HG03521 (cell line): Measurements from ENCODE around the gene NAALADL2.
"Not testable (repeated sequence)": the region's sequence is repeated elsewhere in the genome, so short reads cannot be mapped to it uniquely, and the experiment has no call there.

Experiments used
- ATAC-seq: cut with Tn5 transposase; IDR thresholded peaks from one replicate; pipeline ENCODE4 v1.9.1; 2021; ENCODE audit warnings: mild to moderate bottlenecking, moderate library complexity; ENCODE audit not compliant: unreplicated experiment

The NAALADL2 gene

DNA sequence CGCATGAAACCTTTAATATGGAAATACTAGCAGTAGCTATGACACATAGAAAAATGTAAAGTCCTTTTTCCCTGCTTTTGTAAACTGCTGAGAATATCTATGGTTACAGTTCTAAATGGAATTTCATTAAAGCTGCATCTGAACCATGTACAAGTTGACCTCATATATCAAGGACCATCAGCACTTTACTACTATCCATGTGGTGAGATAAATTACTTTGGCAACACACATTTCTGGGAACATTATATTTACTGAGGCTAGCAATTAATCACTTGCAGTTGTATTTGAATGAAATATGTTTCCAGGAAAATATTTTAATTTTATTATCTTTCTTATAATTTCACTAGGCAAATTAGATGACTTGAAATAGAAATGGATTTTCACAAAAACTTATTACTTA, 545.5 kb downstream of the NAALADL2 start:
- ATAC-seq = no peak

DNA sequence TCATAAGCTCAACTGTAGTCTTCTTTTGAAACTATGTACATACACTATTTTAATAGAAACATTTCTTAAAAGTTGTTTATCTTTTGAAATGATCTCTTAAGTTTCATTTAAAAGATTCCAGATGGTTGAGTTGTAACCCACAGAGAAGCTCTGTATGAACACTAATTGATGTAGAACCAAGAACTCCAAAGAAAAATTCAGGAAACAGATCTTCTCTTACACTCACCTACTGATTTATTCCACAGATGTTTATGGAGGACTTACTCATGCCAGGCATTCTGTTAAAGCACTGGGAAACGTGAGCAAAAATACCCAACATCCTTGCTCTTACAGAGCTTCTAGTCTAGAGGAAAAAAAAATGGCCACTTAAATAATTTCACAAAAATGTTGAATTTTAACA, 551.1 kb downstream of the NAALADL2 start:
- no peak for ATAC-seq

DNA sequence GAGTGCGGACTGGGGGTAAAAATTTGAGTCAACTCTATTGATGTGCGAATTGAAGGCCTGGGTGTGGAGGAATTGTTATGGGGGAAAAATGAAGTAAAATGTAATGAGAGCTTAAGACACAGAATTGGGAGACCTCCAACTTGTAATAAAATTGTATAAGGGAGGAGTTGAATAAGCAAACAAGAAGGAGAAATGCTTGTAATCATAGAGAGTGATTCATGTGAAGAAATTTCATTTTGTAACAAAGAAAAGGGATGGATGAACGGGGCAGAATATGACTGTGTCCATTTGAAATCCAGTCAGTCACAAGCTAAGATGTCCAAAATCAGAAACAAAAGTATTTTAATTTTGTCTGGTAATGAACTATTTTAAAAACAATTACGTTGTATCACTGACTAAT, 552.3 kb downstream of the NAALADL2 start:
- no peak for ATAC-seq

DNA sequence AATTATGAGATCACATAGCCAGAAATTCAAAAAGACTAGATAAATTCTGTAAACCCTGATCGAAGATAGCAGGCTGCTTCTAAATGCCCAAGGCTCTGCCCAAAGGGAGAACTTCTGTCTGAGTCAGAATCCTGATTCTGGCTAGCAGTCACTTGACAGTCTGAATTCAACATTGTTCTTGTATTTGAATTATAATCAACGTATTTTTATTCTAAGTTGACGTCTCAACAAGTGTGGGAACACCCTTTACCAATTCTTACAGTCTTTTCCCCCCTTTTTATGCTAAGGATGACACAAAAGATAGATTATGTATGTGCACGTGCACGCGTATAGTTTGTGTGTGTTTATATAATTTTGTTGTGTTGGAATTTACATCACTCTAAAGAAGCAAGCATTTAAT, 552.8 kb downstream of the NAALADL2 start:
- ATAC-seq = no peak

DNA sequence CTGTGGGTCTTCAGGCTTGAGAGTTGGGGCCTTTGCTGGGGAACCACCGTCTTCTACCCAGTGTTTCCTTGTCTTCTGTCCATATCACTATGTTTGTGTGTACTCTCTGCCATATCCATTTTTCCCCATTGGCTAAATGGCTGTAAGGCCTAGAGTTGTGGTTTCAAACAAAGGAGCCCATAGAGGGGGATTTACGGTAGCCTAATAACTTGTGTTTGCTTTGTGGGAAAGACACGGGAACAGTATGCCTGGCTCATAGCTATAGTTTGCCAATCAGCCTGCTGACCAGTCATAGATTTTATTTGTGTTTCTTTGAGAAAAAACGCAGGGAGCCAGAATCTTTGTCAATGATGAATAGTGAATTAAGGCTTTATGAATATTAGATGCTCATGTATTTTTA, 554.8 kb downstream of the NAALADL2 start:
- no peak for ATAC-seq

DNA sequence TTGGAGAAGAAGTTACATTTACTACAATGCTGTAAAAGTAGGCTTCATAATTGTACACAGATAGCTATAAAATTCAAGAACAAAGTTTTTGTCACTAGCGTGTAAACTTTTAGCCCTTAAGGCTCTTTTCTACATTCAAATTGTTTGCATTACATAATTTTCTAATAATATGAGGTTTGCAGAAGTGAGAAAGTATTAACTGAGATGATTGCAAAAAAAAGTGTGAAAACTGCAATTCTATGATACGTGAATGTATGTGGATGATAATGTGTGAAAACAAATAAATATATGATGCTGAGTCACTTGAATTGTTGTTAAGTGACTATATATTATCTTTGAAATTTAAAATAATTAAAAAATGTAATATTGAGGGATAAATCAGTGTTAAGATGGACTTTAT, 557.5 kb downstream of the NAALADL2 start:
- no peak for ATAC-seq

DNA sequence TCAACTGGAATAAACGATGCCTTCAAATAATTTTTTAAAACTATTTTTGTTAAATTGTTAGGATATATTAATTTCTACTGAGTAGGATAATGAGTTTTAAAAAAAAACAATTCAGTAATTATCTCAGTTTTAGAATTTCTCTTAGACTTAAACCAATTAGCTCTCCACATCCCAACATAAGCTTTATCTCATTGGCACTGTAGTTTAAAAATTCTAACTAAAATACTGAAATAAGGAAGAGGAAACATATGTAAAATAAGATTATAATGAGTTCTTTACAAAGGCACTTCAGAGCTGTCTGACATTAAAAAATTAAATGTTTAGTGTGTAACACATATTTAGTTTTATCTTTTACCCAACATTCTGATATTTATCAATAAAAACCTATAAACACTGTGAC, 558.3 kb downstream of the NAALADL2 start:
- ATAC-seq = no peak

DNA sequence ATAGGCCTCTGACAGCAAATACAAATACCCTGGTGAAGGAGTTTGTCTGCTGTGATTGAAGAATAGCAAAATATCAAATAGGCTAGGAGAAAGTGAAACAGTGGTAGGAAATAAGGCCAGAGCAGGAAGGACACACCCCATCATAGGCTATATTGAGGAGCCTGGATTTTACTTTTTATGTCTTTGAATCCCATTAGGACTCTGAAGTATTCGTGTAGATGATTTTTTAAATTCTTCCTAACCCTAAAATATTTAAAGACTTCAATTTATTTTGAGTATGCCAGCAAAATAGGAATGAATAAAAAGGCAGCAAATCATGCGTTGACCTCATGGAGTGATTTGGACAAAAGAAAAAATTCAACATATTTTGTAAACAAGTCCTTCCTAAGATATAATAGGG, 562.8 kb downstream of the NAALADL2 start:
- no peak for ATAC-seq

DNA sequence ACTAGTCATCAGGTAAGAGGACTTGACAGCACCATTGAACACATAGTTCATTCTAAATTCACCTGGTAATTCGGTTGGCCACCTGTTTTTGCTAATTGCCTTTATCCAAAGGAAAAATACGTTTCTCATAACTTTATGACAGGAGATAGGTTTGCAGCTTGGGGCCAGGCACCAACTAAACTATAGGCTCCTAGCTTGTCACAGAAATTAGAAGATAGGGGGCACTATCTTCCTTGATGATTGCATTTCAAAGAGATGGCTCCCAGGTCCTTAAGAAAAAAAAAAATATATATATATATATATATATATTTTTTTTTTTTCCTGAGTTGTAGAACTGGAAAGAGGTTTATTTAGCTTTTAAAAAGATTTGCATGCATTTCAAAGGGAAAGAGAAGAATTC, 563.6 kb downstream of the NAALADL2 start:
- no peak for ATAC-seq

DNA sequence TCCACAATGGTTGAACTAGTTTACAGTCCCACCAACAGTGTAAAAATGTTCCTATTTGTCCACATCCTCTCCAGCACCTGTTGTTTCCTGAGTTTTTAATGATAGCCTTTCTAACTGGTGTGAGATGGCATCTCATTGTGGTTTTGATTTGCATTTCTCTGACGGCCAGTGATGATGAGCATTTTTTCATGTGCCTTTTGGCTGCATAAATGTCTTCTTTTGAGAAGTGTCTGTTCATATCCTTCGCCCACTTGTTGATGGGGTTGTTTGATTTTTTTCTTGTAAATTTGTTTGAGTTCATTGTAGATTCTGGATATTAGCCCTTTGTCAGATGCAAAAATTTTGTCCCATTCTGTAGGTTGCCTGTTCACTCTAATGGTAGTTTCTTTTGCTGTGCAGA, 564.7 kb downstream of the NAALADL2 start:
- not testable (repeated sequence) for ATAC-seq

DNA sequence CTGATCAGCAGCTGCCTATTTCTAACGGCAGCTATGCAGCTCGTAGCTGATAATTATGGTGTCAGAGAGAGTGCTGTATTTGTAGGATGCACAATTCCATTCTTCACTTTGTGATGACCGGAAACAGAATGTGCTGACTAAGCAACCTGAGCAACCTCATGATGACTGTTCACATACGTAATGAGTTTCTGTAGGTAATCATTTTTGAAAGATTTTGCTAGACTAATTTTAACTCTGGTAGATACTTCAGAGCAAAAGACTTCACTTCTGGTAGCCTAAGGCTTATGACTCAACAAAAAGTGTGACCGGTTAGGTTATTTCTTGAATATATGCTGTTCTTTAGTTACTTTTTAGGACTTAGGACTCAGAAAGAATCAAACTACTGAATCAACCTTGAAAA, 567.7 kb downstream of the NAALADL2 start:
- ATAC-seq = no peak

DNA sequence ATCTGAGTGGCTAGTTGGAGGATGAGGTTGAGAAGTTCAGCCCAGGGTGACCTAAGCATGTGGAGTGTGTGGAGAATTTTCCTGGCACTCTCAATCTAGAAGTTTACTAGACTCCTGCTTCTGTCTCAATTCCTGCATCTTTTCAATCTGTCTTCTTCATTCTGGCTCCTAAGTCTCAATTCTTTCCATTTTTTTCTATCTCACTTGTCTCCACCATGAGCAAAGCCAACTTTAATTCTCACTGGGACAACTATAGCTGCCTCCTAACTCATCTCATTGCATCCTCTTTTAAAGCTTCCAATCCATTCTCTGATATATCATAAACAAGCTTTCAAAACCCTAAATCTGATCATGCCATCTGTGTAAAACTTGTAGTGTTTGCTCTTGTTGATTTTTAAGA, 569.3 kb downstream of the NAALADL2 start:
- no peak for ATAC-seq

DNA sequence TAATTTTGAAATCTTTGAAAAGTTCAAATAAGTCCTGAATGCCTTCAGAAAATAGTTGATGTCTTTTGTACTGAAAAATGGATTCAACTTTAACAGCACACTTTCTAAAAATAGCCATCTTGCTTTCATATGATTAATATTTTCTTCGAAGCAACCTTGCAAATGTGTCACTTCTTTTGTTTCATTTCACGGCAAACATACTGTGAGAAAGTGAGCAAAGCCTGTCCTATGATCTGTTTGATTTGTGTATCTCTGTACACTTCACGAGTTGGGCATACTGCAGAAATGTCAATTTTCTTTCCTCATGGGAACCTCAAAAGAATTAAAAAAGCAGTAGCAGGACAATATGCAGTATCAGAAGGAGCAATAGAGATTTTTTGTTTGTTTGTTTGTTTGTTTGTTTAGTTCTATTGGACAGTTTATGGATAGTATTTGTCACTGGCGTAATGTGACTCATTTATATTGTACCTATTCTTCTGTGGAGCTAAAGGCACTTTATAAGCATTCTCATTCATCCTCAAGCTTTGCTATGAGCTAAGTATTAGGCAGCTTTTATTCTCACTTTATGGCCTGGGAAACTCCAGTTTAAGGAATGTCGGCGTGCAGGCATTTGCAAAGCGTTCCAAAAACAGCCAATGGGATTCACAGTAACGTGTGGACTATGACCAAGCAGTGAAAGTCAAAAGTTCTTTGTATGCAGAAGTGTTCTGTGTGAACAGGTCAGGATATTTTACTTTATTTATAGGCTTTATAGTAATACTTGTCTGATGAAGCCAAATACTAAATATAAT, 572.0 kb downstream of the NAALADL2 start:
- no peak for ATAC-seq

DNA sequence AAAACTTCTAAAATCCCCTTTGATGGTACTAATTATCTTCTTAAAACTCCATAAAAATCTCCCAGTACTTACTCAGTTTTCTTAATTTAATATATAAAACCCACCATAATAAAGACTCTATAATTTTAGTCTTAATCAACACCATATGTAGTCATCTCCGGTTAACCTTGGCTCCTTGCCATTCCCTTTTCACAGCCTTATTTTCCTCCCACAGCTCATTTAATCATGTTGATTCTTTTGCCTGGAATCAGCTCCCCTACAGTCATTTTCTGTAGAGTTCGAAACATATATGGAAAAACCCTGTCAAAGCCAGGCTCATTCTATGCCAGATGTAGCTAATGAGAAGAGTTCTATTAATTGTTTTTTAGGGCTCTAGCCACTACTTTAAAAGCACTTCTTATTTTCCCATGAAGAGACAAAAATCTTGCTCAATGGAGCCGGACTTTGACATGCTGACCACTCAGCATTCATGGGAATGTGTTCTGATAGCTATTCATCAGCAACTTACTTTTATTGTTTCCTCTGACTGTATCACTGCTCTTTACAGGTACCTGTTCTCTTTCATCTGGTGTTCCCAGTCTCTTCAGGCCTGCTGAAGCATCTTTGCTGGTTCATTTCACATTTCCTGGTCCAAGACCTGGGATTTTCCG, 573.4 kb downstream of the NAALADL2 start:
- no peak for ATAC-seq

DNA sequence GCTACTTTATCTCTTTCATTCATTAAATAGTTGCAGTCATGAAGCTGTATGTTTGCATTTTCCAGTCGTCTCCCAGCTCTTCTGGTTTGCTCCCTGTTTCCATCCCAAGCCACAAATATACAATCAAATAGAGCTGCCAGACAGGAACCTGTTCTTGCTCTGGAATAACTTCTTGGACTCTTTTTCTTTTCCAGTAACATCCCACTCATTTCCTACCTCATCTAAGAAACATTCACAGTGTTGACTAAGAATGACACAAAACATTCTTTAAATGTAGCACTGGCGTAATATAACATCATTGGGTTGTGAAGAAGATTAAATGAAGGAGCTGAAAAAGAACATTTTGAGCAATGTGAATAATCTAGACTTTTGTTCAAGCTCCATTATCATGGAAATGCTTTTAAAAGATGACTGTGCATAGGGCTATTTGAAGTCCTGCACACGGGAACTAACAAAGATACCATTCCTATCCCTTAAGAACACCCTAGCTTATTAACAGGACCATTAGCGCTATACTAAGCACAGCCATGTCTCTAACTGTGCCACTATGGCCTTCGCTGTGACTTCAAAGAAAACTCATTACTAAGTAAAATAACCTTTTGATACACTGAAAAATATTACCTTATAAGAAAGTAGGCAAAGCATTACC, 574.0 kb downstream of the NAALADL2 start:
- no peak for ATAC-seq

DNA sequence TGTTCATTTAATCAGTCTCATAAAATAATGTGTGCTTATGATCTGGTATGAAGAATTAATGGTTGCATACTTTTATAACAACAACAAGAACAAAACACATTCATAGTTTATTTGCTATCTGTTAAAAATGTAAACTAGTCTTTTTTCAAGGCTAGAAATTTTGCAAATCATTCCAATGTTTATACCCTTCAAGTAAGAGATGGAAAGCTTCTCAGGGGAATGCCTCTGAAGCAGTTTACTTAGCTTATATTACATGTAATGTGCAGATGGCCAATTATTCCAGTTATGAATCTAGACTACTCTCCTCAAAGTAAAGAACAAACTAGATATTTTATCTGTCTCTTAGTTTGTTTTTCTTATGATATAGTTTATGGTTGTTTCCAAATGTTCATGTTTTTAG, 575.4 kb downstream of the NAALADL2 start:
- ATAC-seq = no peak

DNA sequence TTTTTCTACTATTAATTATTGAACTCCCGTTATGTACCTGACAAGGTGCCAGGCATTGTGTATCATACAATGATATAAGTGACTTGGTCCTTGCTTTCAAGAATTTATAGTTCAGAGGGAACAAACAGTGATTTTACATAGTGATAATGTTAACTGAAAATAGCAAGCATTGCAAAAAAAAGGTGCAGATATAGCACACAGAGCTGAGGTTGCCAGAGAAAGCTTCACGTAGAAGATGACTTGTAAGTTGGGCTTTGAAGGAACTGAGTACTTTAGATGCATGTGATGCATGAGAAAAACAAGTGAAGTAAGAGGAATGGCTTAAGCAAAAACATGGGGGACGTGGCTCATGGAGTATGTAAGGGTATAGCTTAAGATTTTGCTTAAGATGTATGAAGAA, 584.5 kb downstream of the NAALADL2 start:
- no peak for ATAC-seq

DNA sequence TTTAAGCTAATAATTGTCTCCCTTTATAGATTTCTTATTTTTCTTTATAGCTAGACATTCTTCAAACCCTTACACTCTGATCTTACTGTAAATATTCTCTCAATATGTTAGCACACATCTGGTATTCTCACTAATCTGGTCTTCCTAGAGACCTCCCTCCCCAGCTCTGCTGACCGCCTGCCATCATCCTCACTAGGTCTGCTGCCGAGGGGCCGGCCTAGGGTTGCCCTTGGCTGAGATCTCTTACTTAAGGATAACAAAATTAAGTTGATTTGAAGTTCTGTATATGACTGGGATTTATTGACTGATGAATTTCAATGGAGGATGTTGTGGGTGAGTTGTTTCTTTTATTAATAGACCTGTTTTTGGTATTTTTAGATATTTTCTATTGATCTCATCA, 586.6 kb downstream of the NAALADL2 start:
- no peak for ATAC-seq

DNA sequence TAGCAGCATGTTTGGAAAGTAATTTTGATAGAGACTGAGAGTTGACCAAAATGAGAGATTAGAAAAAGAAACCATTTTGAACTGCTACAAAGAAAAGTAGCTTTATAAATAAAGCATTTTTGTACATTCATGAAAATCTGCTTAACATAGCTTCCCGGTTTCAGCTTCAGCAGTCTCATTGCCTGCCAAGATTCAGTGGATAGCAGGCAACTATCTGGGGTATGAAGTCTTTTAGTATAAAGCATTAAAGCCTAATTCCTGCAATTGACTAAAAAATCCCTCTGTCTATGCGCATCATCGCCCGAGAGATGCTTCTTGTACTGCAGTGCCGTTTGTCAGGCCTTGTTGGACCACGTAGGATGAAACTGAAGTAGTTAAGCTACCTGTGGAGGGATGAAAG, 588.4 kb downstream of the NAALADL2 start:
- ATAC-seq = no peak

DNA sequence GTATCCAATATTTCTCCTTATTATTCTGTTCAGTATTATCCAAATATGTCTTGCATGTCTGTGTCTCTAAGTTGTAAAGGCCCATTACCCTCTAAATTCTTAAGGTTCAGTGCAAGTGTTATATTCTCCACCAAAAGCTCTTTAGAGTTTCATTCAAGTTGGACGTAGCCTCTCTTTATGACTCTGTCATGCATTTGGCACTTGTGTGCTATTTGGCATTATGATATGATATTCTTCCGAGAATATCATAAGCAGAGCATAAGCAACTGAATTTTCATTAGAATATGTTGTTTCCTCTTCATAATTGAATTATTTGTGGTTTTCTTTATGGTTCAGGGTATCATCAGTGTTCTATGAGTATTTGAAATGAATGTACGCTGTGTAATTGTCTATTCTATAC, 594.2 kb downstream of the NAALADL2 start:
- no peak for ATAC-seq

DNA sequence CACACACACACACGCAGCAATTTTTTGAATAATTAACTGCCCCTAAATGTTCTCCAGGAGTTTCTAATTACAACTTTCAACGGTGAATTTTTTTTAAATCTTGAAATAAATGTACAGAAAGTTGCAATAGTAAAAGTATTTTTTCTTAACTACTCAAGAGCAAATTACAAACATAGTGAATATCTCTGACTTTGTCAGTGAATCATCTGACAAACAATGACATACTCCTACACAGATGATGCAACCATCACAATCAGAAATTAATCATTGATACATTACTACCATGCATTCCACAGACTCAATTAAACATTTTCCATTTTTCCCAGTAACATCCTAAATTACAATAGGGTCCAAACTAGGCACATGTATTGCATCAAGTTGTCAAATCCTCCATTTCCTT, 597.3 kb downstream of the NAALADL2 start:
- ATAC-seq = no peak

DNA sequence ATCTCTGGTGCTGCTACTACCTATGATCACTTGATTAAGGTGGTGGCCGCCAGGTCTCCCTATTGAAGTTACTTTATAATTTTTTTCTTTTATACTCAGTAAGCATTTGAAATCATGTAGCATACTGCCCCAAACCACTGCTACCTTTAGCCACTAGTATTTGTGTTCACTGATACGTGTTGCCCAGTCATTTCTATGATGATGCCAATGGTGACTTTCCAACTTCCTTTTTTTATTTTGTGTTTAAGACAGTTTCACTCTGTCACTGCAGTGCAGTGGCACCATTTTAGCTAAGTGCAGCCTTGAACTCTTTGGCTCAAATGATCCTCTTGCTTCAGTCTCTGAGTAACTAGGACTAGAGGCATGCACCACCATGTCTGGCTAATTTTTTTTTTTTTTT, 598.2 kb downstream of the NAALADL2 start:
- no peak for ATAC-seq
